ENCODE measurements around the gene BRME1. TPM values are rescaled to one million over a fixed set of nuclear protein-coding genes. Genes with fewer than 3 reads are reported as not detected.

BRME1 gene
- total RNA-seq, 4 donors from 2014 or later, result 0.19 to 1.0 (median 0.56) TPM

DNA sequence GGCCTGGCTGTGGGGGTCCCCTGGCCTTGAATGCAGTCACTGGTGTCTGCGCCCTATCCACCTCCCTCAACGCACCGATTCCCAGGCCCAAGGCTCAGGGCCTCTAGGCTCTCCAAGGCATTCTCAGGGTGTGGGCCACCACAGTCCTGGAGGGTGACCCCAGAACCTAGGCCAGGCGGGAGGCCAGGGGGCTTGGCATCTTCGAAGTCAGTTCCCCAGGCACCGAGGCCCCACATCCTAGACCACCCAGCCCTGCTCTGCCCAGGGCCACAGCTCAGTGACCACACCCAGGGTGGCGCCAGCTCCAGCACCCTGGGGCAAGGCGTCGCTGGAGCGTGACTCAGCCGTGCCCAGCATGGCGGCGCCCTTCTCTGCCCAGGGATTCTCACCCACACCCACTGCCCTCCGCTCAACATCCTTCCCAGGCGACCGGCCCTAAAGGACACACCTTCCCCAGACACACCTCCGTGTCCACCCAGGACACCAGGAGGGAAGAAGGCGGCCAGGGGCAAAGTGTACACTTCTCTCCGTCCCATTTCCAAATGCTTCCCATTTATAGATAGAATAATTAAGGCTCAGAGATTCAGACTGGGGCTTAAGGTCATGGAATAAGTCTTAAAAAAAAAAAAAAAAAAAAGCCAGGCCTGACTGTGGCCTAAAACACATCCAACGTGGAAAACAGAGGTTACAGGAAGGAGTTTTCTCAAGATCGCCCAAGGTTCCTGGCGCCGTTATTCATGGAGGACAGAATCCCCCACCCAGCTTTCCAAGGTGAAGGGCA lies 65.4 kb downstream of the BRME1 start:
- Histone ChIP-seq H3K36me3 (peaks cover 0 to 11% of the 10 kb centered on the region in 2 donors), H3K4me1 (peaks cover 40 to 47% of the 10 kb centered on the region in 2 donors), H3K9me3 (no peaks in the 10 kb centered on the region), H3K27me3 (no peaks in the 10 kb centered on the region), H3K4me3 (peak overlapping the region; percentile 60 to 98 (median 86)), H3K27ac (peak overlapping the region; percentile 96 to 100 (median 98))
- intact Hi-C loops (cut with DNase I; ENCODE audit: low total_unique reads), result loop anchor here (5.0 to 10.0 kb wide), 3 partner anchors 688 to 896 kb away; partner anchors contain the start of genes IER2, RAD23A and STX10
- TF ChIP-seq POLR2A (IDR thresholded peaks at IDR 0.05), result peak; percentile 28 to 46
- TF ChIP-seq, protein P1, sequence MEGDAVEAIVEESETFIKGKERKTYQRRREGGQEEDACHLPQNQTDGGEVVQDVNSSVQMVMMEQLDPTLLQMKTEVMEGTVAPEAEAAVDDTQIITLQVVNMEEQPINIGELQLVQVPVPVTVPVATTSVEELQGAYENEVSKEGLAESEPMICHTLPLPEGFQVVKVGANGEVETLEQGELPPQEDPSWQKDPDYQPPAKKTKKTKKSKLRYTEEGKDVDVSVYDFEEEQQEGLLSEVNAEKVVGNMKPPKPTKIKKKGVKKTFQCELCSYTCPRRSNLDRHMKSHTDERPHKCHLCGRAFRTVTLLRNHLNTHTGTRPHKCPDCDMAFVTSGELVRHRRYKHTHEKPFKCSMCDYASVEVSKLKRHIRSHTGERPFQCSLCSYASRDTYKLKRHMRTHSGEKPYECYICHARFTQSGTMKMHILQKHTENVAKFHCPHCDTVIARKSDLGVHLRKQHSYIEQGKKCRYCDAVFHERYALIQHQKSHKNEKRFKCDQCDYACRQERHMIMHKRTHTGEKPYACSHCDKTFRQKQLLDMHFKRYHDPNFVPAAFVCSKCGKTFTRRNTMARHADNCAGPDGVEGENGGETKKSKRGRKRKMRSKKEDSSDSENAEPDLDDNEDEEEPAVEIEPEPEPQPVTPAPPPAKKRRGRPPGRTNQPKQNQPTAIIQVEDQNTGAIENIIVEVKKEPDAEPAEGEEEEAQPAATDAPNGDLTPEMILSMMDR (IDR thresholded peaks at IDR 0.05 in 4 of 5, conservative IDR thresholded peaks at IDR 0.05 in 1 of 5), result no peak
- peak in 1 of 2 donors; percentile 73 for DNase-seq
- in situ Hi-C loops (cut with MboI; ENCODE audit: low sequenced_read_pairs in 4 of 4), result no loop called here
- ATAC-seq, result peak in 1 of 2 donors; percentile 14

DNA sequence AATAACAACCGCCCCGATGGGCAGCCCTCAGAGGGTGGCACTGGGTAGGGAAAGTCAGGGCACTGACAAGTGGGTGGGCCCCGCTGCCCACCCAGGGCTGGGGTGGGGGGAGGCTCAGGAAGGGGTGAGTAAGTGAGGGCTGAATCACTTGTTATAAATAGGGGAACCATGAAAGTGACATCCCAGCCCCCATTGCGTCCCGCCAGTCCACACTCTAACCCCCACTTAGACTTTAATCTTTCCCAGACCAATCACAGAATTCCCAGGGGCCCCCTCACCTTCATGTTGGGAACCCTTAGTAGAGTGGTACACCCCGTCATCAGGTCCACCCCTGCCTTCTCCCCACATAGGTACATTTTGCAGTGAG lies 66.0 kb downstream of the BRME1 start:
- Histone ChIP-seq H3K9me3 (no peaks in the 10 kb centered on the region), H3K36me3 (peaks cover 0 to 11% of the 10 kb centered on the region in 2 donors), H3K4me1 (peaks cover 44 to 53% of the 10 kb centered on the region in 2 donors), H3K4me3 (peak overlapping the region; percentile 60 to 98 (median 86)), H3K27ac (peak overlapping the region; percentile 96 to 100 (median 98)), H3K27me3 (no peaks in the 10 kb centered on the region)
- intact Hi-C loops (cut with DNase I; ENCODE audit: low total_unique reads), result loop anchor here (5.0 to 10.0 kb wide), 3 partner anchors 688 to 895 kb away; partner anchors contain the start of genes IER2, RAD23A and STX10
- ATAC-seq (peak; percentile 32 to 47), DNase-seq (no peak)
- TF ChIP-seq, protein P1 (IDR thresholded peaks at IDR 0.05 in 4 of 5, conservative IDR thresholded peaks at IDR 0.05 in 1 of 5), result no peak
- TF ChIP-seq POLR2A (IDR thresholded peaks at IDR 0.05), result peak in 1 of 2 donors; percentile 47
- in situ Hi-C loops (cut with MboI; ENCODE audit: low sequenced_read_pairs in 4 of 4), result no loop called here

DNA sequence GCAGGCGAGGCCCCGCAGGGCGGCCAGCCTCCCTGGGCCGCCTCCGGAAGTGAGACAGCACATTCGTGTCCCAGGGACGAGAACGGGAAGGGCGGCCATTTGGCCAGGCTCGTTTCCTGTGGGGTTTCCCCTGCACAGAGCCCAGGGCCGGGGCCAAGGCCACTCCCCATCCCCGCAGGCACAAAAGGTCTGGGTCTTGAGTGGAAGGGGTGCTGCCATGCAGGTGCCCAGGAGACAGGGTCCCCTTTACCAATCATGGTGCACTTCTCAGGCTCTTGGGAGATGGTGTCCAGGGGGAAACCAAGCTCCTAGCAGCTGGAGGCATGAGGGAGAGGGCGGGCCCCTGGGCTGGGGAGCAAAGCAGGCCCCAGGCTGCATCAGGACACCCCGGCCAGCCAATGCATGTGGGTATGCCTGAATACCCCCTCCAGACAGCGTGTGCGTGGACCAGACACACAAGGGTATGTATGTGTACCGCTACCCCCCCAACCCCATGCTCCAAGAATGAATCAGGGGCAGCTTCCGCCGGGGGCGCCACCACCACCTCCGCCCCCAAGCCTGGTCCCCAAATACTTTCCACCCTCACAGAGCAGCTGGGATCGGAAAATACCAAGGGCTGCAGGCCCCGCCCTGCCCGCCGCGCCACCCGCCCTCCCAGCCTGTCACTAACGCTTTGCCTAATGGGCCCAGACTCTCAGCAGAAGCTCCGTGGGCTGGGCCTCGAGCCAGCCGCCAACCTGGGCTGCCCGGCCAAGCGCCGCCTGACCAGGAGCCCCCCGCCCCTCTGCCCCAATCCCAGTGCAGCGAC lies 66.6 kb downstream of the BRME1 start:
- Histone ChIP-seq H3K4me1 (peaks cover 48 to 59% of the 10 kb centered on the region in 2 donors), H3K4me3 (peak overlapping the region; percentile 60 to 98 (median 86)), H3K27me3 (no peaks in the 10 kb centered on the region), H3K9me3 (no peaks in the 10 kb centered on the region), H3K27ac (peak overlapping the region; percentile 96 to 100 (median 98)), H3K36me3 (peaks cover 0 to 11% of the 10 kb centered on the region in 2 donors)
- ATAC-seq (peak; percentile 43 to 50), DNase-seq (peak; percentile 89 to 94)
- in situ Hi-C loops (cut with MboI; ENCODE audit: low sequenced_read_pairs in 4 of 4), result no loop called here
- TF ChIP-seq, protein P1 (IDR thresholded peaks at IDR 0.05 in 4 of 5, conservative IDR thresholded peaks at IDR 0.05 in 1 of 5), result peak in 1 of 5 experiments; percentile 29
- TF ChIP-seq POLR2A (IDR thresholded peaks at IDR 0.05), result peak; percentile 48 to 51
- intact Hi-C loops (cut with DNase I; ENCODE audit: low total_unique reads), result no loop called here

DNA sequence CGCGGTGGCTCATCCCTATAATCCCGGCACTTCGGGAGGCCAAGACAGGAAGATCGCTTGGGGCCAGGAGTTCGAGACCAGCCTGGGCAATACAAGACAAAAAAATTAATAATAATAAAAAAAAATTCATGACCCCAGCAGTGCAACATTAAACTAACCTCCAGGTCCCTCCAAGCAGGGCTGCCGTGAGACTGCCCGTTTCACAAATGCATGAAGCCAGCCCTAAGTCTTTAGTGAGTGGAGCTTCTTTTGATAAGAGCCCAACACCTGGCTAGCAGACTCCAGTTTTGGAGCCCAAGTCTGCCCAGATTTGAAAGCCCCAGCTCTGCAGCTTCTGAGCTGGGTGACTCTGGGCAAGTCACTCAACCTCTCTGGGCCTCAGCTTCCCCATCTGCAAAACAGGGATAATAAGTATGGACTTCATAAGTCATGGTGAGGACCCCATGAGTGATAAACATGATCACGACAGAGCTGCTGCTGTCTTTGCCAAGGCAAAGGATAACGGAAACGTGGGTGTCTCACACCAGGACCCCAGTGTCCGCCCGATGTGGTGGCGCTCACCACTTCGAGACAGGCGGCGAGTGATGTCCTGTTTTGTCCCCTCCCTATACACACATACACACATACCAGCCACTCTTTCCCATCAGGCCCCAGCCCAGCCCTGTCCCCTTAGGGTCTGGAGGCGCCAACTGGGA lies 67.3 kb downstream of the BRME1 start:
- TF ChIP-seq, protein P1 (IDR thresholded peaks at IDR 0.05 in 4 of 5, conservative IDR thresholded peaks at IDR 0.05 in 1 of 5), result no peak
- peak; percentile 71 to 73 for TF ChIP-seq POLR2A (IDR thresholded peaks at IDR 0.05)
- ATAC-seq, result no peak
- no peaks in the 10 kb centered on the region for H3K9me3 ChIP-seq
- H3K4me3 ChIP-seq, result peak overlapping the region; percentile 60 to 98 (median 86)
- H3K36me3 ChIP-seq, result peaks cover 0 to 11% of the 10 kb centered on the region in 2 donors
- H3K27me3 ChIP-seq, result no peaks in the 10 kb centered on the region
- no peak for DNase-seq
- in situ Hi-C loops (cut with MboI; ENCODE audit: low sequenced_read_pairs in 4 of 4), result no loop called here
- peaks cover 46 to 63% of the 10 kb centered on the region in 2 donors for H3K4me1 ChIP-seq
- peak overlapping the region; percentile 96 to 100 (median 98) for H3K27ac ChIP-seq
- intact Hi-C loops (cut with DNase I; ENCODE audit: low total_unique reads), result no loop called here
